NCI-H2227 (cell line): Measurements from ENCODE around the gene AP3B1.
"Not testable (repeated sequence)": the region's sequence is repeated elsewhere in the genome, so short reads cannot be mapped to it uniquely, and the experiment has no call there.

ENCODE experiments used
- DNase-seq: peaks from one replicate; lab custom pipeline; 2025; ENCODE audit not compliant: unreplicated experiment; lab: John Stamatoyannopoulos, UW

AP3B1 gene

GRCh38 chr5:78076351-78076750 lies 218.1 kb downstream of the AP3B1 start:
- DNase-seq = no peak

- DNase-seq = no peak
These were observed 219.2 kb downstream of the AP3B1 start for GRCh38 chr5:78075301-78075700.

- DNase-seq = not testable (repeated sequence)
These were observed 223.8 kb downstream of the AP3B1 start for GRCh38 chr5:78070691-78071090.

GRCh38 chr5:78067581-78067980 lies 226.9 kb downstream of the AP3B1 start:
- not testable (repeated sequence) for DNase-seq

- DNase-seq = not testable (repeated sequence)
These were observed 227.8 kb downstream of the AP3B1 start for GRCh38 chr5:78066722-78067121.

GRCh38 chr5:78065663-78066062 lies 228.8 kb downstream of the AP3B1 start:
- no peak for DNase-seq

- DNase-seq = no peak
These were observed 229.5 kb downstream of the AP3B1 start for GRCh38 chr5:78064941-78065472.

GRCh38 chr5:78063495-78063894 lies 231.0 kb downstream of the AP3B1 start:
- DNase-seq = no peak

GRCh38 chr5:78062645-78063044 lies 231.9 kb downstream of the AP3B1 start:
- peak; percentile 61 for DNase-seq

GRCh38 chr5:78060421-78060820 lies 234.1 kb downstream of the AP3B1 start:
- no peak for DNase-seq

- DNase-seq = no peak
These were observed 235.9 kb downstream of the AP3B1 start for GRCh38 chr5:78058625-78059024.

- DNase-seq = no peak
These were observed 237.5 kb downstream of the AP3B1 start for GRCh38 chr5:78056901-78057514.

- no peak for DNase-seq
These were observed 238.4 kb downstream of the AP3B1 start for GRCh38 chr5:78056053-78056452.

- DNase-seq = no peak
These were observed 243.6 kb downstream of the AP3B1 start for GRCh38 chr5:78050888-78051287.

GRCh38 chr5:78046823-78047222 lies 247.7 kb downstream of the AP3B1 start:
- not testable (repeated sequence) for DNase-seq

GRCh38 chr5:78046006-78046405 lies 248.5 kb downstream of the AP3B1 start:
- no peak for DNase-seq

GRCh38 chr5:78041805-78042204 lies 252.7 kb downstream of the AP3B1 start:
- DNase-seq = no peak

GRCh38 chr5:78025540-78025939 lies 269.0 kb downstream of the AP3B1 start:
- DNase-seq = no peak

GRCh38 chr5:78019744-78020143 lies 274.8 kb downstream of the AP3B1 start:
- no peak for DNase-seq

- DNase-seq = no peak
These were observed 277.5 kb downstream of the AP3B1 start for GRCh38 chr5:78016863-78017529.

GRCh38 chr5:78009937-78010527 lies 284.5 kb downstream of the AP3B1 start:
- DNase-seq = no peak

GRCh38 chr5:78008356-78008967 lies 286.0 kb downstream of the AP3B1 start:
- DNase-seq = peak; percentile 18
